ENCODE data around the gene MCC.

The MCC gene

DNA sequence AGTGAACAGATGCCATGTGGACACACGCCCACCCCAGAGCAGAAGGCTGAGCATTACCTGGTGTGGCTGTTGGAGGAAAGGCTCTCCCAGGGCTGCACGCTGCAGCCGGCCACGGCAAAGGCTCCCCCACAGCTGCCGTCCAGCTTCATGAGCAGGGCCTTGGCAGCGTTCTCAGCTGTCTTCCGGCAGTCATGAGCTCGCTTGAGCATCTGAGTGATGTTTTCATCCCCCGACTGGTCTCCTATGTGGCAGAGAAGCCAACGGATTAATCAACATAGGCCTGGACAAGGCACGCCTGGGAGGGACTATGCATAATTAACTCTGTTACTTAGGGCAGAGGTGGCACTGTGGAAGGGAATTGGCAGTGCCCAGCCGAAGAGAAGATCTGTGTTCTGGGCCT is 424.3 kb downstream of the MCC start:
- DNase-seq: no peak

DNA sequence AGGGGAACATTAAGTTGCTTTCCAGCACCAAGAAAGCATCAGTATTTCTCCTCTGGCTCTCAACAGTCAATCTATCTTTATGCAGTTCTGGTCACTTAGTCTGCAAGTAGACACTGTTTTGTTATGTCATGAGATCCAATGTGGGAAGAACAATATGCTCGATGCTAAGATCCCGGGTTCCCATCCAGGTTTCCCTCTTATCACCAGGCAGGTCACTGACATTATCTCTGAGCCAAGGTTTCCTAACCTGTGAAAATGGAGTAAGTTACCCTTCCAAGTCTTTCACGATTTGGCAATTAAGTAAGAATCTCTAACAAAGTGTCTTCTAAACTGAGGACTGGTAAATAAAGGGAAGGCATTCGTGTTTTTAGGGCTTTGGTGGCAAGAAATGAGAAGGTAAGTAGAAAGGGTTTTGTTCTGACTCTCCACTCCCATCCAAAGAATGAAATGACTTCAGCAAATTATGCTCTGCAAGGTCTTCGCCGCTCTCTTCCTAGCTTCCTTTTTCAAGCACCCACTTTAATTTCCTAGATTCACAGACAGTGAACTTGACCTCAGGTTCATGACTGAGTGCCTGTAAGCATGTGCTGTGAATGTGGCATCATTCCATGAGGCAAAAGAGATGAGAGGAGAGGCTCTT is 425.3 kb downstream of the MCC start:
- DNase-seq: no peak

DNA sequence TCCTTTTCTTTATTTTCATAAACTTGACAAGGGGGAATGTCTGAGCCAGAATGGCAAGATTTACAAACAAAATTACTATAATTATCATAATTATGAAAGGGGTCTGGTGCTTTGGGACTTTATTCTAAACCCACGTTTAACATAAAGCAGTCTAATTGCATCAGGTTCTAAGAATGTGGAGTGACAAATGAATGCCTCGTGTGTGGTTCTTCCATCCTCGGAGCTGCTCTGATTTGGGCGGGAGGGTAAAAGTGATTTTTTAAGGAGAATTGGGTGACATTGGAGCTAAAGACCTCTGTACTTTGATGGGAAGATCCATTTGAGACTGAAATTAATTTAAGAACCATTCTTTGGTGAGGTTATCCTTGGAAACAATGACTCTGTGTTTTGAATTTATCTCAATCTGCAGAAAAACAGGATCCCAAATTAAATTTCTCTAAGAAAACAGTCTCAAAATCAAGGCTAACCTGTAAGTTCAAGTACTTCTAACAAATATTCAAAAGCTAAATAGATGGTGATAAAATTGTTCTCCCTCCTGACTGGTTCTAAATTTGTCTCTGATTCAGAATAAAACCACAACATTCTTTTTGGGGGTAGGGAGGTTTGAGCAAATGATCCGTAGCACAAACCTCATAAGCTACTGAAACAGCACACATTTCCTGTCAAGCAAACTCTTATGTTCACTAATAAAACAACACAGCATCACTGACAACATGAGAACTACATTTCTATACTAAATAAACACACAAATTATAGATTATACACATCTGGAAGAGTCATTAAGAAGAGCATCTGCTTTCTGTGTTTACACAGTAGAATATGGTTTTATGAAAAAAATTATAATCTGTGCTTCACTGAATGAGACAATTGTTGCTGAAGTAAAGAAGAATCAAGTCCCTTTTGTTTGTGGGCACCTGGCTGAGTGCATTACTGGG is 426.1 kb downstream of the MCC start:
- no peak for DNase-seq

DNA sequence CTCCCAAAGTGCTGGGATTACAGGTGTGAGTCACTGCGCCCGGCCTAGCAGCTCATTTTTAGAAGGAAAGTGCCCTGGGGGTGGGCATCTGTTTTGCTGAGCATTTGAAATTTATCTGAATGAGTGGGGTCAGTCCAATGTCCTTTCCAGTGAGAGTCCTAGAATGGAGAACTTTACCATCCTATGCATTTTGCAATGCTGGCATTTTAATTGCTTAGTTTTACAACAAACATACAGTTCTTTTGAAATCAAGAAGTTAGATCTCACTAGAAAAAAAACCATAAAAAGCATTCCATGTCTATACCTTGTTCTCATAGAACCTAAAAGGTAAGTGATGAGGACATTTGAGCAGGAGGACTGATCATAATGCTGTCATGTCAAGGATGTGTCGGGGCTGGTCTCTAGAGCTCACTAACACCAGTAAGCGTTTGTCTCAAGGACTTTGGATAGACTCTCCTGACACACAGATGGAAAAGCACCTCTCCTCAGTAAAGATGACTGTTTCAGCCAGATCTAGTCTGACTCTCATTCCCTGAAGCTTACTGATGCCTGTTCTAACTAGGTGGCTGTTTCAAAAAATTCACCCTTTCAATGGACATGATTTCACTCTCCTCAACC is 427.7 kb downstream of the MCC start:
- DNase-seq: no peak

DNA sequence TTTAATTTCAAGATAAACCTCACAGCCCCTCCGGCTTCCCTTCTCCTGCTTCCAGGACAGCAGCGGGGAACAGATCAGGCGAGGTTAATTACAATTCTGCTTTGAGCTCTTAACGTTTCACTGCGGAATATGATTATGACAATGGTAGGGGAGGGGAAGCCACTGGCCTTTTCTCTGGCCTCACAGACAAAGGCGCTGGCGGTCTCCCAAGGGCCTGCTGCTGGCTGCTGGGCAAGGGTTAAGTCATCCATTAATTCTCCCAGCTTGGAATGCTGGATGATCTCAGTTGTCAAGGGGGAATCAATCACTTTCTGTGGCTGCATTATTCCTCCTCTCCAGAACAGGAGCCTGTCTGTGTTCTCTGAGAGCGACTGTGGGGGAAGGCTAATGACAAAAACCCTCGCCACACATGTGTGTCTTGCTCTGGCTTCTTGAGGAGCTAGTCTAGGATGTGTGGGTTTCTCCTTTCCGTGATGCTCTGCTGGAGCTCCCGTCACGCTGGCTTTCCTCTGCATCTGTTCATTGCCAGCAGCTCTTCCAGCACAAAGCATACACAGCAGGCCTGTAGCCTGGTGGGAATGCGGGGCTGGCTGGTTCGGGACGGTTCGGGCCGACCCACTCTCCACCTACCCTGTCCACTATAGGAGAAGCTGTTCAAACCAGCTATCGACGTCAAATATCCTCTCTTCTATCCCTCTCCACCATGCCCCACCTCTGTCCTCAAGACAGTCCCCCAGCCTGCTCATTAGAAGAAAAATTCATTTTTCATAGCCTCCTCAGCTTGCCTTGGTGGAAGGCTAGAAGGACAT is 428.8 kb downstream of the MCC start:
- no peak for DNase-seq

DNA sequence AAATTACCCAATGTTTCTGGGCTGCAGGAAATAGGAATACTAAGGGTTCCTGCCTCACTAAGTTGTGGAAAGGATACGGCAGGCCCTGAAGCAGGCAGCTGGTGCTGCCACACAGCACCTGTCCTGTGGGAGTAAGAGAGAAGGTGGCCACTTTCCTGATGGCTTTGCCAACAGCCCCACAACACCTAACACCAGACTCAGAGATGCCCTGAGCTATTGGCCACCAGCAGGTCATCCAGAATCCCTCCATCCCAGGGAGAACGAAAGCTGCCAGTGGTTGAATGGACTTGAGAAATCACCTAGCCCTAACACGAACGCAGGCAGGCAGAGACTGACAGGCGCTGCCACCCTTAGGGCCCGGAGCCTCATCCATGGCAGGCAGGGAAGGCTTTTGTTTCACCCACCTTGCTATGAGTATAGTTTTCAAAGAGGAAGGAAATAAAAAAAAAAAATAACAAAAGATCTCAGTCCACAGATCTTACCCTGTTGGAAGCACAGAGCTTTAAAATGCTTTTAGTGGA is 429.5 kb downstream of the MCC start:
- DNase-seq: no peak

DNA sequence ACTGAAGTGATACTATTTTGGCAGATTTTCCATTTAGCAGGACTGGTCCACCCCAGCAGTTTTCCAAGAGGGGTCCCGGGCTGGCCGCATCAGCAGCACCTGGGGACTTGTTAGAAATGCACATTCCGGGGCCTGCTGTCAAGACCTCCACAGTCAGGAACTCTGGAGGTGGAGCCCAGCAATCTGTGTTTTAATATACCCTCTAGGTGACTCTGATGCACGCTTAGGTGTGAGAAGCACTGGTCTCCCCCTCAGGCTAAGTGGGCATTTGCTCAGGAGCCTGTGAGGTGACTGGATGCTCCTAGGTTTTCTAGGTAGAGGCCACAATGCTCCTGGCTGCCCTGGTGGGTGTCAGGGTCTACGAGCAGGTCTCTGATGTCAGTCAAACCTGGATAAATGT is 430.0 kb downstream of the MCC start:
- no peak for DNase-seq

DNA sequence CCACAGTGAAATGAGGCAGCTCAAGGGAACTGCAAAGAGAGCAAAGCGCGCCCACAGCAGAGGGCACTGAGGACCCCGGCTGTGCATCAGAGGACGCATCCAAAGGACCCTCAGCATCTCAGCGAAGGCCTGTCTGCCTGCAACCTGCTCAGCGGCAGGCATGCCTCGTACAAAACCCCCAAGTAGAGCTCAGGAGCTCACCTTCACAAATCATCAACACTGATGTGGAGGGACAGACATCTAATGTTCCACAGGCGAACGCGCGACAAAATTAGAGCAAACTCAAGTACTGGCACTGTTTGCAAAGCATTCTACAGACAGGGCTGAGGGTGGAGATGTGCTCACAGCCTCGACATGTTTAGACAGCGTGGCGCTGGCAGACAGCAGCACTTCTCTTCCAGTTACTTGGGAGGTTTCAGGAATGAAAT is 430.7 kb downstream of the MCC start:
- no peak for DNase-seq

DNA sequence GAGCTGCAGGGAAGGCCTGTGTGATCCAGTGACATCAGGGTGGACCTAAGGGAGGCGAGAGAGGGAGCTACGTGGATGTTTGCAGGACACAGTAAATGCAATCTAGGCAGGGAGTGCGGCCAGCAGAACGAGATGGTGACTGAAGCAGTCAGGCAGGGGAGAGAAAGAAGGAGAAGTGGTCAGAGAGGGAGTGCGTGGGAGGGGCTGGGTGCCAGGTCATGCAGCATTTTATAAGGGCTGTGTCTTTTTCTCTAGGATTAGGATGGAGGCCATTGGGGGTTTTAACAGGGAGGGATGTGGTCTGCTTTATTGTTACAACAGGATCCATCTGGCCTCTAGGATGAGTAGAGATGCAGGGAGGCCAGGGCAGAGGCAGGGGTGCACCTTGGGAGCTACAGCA is 431.3 kb downstream of the MCC start:
- DNase-seq: no peak

DNA sequence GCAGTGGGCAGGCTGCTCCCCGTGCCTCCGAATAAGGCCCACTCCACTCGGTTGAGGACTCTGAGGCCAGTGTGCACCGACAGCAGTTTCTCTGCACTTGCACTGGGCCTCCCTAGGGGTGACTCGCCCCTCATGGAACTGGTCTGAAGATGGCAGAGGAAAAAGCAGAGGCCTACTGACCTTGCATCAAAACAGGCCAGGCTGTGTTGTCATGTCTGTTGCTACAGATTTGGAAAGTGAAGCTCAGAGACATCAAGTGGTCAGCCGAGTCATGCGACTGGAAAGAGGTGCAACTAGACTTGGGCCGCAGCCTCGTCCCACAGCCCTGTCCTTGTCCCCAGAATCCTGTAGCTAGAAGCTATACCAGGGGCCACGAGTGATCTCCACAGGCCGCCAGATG is 433.4 kb downstream of the MCC start:
- DNase-seq: no peak

DNA sequence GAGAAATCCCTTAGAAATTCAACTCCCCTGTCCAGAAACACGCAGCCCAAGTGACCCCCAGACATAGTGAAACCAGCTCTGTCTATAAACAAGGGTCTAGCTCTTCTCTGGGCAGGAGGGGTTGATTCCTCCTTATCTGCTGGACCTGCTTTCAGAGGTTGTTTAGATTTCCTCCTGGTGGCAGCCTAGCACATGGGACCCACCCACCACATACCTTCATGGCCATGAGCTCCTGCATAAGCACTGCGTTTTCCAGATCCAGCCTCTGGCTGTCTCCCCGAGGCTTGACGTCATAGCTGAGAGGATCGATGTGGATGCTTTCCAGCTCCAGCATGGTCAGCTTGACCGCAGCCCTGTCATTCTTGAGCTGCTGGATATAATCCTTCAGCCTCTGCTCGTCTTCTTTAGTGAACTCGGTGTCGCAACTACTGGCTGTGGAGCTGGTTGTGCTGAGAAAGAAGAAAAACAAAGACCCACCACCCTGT is 434.7 kb downstream of the MCC start:
- no peak for DNase-seq

DNA sequence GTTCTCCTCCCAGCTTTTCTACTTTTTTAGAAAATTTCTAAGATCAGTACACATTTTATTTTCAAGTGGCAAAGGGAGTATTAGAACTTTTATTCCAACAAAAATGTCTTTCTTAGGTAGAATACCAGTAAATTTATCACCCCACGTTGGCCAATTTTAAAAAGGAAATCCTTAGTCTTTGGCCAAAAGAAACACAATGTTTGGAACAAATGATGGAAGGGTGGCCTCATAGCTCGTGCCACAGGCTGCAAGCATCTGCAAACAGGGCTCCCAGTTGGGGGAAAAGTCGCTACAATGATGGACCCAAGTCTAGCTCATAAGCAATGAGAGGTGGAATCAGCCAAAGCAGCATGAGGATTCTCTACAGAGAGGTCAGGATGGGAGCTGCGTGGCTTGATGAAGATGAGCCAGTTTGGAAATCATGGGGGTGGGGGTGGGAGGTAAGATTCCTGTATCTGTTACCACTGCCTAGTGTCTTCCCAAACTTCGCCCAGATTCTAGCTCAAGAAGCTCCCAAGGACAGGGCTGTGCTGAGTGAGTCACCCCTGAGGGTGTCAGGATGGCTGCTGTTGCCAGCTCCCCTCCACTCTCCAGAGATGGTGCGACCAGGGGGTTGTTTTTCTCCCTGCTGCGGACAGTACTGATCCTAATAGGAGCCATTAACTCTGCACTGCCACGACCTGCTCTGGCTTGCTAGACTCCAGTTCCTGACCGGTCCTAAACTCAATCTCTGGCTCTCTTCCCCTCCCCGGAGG is 436.0 kb downstream of the MCC start:
- no peak for DNase-seq

DNA sequence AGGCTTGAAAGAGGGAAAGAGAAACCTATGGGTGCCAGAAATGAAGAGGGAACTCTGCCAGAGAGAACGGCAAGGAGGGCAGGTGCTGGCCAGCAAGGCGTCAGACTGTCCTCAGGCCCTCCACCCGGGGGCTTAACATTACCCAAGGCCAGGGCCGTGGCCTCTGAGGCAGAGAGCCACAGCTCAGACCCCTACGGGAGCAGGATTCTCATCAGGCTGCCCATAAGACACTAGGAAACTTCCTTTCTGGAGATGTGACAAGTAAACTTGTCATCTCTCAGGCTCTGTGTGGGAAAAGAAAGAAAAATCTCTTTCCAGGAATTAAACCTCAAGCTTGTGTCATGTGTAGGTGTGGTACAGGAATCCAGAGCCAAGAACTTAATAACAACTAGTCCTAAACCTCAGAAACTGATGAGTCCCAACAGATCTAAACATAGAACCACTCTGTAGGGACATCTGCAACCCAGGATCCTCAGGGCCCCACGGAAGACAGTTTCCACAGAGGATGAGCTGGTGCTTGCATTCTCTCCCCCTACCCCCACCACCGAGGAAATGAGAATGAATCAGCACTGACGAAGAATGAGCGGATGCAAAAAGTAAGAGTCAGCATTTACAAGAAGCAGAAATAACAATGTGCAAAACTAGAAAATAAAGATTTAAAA is 437.4 kb downstream of the MCC start:
- DNase-seq: no peak

DNA sequence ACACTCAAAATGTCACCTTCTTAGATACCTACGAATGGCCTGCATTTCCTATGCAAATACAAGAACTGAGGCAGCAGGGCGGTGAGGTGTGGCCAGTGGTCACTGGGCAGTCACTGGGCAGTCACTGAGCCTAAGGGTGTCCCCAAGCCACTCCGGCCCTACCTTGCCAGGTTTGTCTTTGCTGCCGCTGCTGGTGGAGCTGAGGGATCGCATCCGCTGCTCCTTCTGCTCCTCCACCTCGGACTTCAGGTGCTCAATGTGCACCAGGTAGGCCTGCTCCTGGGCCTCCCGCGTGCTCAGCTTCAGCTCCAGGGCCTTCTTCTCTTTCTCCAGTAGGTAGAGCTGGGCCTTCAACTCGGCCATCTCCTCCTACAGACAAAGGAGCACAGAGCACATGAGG is 439.3 kb downstream of the MCC start:
- no peak for DNase-seq

DNA sequence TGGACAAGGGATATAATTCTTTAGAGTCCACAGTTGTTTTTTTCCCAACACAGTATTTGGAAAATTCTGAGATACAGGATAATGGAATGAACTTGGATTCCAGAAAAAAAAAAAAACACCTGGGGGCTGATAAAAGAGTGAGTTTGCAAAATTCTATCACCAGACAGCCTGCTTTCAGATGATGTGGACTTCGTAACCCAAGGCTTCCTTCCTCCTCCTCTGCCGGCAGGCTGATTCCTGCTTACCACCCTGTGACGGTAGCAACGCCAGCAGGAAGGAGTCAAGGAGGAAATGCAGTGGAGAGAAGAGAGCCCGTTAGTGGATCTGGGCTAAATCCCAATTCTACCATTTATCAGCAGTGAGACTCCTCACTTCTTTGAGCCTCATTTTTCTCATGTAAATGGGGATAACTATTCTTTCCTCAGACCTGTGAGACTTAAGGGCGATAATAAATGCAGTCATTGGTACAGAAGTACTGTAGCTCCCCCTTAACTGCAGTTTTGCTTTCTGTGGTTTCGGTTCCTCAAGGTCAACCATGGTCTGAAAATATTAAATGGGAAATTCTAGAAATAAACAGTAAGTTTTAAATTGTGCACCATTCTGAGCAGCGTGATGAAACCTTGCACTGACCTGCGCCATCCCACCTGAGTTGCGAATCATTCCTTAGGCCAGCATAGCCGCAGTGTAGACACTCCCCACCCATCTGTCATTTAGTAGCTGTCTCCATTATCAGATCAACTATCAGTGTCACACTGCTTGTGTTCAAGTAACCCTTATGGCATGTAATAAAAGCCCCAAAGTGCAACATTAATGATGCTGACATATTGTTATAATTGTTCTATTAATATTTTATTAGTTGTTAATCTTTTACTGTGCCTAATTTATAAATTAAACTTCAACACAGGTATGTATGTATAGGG is 440.3 kb downstream of the MCC start:
- DNase-seq: no peak

DNA sequence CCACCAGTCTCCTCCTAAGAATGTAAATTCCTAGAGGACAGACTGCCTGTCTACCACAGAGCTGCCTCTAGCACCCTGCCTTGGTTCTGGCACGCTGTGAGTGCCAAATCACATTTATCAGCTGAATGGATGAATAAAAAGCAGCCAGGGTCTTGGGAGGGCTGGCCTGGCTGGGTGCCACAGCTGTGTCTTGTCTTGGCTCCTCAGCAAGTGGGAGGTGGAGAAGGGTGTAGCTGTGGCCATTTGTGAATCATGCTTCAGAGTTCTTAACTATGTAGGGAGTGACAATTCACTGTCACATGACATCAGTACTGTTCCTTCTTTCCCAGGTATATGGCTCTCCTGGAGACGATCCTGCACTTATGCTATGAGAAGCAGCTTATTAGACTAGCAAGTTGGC is 441.0 kb downstream of the MCC start:
- DNase-seq: no peak

DNA sequence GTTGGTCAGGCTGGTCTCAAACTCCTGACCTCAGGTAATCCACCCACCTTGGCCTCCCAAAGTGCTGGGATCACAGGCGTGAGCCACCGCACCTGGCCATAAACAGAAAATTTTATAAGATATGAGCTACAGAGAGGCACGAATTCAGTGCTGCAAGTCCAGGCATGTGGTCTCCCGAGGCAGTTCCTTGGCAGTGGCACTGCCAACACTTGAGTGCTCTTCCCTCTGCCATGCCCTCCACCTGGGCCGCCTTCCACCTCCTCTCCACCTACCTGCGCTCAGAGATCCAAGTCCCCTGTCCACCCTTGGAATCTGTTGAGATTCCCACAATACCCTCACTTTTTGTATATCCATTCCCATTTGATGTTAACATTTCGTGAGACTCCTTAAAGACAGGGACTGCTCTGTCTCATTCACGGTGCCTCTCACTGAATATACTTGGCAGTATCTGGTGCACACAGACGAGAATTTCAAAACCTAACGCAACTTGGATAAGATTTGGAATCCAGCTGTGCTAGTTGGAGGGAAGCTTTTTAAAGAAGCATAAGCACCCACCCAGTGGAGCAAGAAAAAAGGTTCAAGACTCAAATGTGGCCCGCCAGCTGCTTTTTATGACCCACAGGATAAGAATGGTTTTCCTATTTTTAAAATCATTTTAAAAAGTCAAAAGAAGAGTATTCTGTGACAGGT is 443.3 kb downstream of the MCC start:
- no peak for DNase-seq

DNA sequence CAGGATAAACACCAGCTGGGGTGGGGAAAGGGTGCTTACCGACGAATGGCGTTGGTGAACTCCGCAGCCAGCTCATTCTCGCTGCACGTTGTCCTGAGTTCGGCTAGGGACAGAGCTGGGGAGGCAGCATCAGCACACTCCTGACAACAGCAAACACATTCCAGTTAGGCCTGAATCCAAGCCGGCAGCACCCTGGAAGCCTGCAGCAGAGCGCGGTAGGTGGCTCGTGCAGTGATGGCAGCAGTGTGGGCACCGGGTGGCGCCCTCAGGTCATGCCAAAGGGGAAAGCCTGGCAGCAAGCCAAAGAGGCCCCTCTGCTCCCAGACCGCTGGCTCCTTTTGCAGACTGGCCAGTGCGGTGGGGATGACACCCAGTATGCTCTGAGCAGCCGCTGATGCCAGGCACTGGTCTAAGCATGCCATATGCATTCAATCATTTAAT is 444.7 kb downstream of the MCC start:
- DNase-seq: no peak

DNA sequence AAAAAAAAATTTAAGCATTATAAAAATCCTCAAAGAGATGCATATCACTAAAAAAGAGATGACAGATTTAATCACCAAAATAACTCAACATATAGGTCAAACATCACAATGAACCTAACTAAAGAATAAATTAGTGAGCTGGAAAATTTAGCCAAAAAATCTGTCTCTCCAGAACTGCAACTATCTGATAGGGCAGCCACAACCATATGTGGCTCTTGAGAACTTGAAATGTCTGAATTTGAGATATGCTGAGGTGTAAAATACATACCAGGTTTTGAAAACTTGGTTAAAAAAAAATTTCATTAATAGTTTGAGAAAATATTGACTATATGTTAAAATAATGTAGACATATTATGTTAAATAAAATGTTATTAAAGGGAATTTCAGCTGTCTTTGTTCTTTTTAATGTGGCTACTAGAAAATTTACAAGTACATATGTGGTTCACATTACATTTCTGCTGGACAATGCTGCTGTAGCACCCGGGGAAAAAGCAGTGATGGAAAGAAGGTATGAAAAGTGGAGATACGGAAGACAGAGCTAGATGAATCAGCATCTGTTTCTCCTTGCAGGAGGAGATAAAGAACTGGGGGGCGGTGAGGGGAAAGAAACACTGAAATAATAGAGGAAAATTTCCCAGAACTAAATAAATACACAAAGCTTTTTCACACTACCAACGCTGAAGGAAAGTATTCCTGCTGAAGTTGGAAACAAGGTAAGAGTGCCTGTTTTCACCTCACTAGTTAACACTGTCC is 445.6 kb downstream of the MCC start:
- DNase-seq: no peak

Data from CD4-positive, alpha-beta T cell treated with Interleukin-17A for 1 hour (primary cell).